Stimulated activated CD8-positive, alpha-beta memory T cell treated with anti-CD3 and anti-CD28 coated beads, Interleukin-7, amount 100 ng/mL, for 24 hours (primary cell): Measurements from ENCODE around the gene CTBP2.

Source experiments
- DNase-seq: peaks from one replicate; pipeline ENCODE4 v3.0.0-alpha.2; 2020; ENCODE audit warnings: low read depth

The CTBP2 gene

DNA sequence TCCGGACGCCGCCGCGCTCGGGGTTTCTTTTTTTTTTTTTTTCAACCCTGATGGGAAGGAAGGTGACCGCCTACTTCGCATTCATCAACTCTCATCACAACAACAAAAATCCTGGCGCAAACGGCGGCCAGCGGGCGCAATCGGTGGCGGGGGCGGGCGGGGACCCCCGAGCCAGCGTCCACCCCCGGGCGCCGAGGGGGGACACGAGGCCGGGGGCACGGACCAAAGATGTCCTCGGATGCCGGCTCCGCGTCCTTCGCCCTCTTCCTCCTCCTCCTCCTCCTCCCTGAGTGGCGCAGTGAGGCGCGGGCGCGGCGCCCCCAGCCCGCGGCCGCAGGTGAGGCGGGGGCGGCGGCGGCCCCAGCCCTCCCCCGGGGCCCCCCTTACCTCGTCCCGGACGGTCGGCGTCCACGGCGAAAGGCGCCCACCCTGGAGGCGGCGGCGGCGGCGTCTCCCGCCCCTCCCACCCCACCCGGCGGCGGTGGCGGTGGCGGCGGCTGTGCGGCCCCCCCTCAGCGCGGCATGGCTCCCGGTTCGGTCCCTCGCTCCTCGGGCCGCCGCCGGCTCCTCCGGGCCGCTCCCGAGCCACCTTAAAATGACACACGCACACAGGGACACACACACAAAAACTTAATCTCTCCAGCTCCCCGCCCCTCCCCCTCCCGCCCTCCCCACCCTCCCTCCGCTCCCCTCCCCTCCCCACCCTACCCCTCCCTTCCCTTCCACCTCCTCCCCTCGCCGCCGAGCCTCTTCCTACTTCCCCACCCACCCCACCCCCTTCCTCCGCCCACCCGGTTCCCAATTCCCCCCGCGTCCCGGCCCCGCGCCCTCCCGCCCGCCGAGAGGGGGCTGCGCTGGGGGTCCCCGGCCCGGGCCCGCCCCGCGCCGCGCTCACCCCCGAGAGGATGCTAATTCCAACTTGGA lies at the start of gene CTBP2:
Gene CTBP2 (minus strand): TSS at position 632 of the 924 bp plus-strand sequence.
- no peak for DNase-seq

DNA sequence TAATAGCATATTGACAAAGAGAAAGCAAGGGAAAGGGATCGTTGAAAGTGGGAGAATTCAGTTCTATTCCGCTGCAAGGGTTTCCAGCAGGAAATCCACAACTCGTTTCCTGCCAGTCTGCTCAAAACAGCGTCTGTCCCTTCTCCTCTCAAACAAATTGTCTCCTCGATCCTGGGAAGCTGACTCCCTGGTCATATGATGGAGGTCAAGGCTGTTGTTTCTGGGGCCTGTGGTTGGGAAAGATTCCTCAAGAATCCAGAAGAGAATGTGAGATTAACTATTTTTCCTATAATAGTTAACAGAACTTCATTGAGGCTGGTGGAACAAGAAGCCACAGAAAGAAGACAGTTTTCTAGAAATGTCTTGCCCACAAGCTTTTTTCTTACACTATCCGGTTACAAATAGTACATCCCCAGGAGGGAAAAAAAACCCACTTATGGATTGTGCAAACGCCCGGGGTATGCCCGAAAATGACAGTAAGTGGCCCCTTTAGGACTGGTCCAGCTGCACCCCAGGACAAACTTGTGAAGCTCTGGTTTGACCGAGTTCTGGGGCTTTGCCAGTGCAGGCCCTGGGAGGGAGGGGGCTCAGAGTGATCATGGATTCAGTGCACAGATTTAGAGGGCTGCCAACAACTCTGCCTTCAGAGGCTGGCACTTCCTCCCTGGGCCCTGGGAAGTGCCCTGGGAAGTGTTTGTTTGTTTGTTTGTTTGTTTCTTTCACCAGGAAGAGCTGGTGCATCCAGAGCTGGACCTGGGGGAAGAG lies 49.4 kb upstream of the CTBP2 start:
- no peak for DNase-seq

GRCh38 chr10:125208854-125209565 lies 48.6 kb upstream of the CTBP2 start:
- no peak for DNase-seq

DNA sequence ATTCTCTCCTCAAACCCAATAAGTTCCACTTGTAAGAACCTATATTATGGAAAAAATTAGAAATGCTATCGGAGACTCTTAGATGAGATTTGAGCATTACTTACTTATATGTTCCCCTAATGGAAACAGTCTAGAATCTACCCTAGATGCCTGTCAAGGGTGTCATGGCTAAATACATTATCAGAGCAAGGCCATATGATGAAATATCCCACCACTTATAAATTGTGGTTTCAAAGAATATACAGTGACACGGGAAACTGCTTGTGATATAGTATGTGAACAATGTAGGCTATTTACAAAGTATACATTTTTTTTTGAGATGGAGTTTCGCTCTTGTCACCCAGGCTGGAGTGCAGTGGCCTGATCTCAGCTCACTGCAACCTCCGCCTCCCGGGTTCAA lies 46.3 kb upstream of the CTBP2 start:
- DNase-seq = no peak

- DNase-seq = no peak
Measured at GRCh38 chr10:125205431-125205830, 45.1 kb upstream of the CTBP2 start.

DNA sequence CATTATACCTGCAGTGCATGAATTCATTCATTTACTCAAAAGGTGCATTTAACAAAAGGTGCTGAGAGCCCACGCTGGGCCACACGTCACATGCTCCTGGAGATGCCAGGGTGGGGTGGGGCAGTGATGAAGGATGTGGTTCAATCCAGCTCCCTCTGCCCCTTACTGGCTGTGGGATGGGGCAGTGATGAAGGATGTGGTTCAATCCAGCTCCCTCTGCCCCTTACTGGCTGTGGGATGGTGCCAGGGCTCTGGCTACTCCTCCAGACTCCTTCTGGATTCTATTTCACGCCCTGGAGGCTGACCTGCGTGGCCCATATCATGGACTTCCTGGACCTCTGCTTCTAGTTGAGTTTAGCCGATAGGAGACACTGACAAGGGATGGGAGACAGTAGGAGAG lies 44.0 kb upstream of the CTBP2 start:
- no peak for DNase-seq

GRCh38 chr10:125203186-125203800 lies 42.9 kb upstream of the CTBP2 start:
- no peak for DNase-seq

DNA sequence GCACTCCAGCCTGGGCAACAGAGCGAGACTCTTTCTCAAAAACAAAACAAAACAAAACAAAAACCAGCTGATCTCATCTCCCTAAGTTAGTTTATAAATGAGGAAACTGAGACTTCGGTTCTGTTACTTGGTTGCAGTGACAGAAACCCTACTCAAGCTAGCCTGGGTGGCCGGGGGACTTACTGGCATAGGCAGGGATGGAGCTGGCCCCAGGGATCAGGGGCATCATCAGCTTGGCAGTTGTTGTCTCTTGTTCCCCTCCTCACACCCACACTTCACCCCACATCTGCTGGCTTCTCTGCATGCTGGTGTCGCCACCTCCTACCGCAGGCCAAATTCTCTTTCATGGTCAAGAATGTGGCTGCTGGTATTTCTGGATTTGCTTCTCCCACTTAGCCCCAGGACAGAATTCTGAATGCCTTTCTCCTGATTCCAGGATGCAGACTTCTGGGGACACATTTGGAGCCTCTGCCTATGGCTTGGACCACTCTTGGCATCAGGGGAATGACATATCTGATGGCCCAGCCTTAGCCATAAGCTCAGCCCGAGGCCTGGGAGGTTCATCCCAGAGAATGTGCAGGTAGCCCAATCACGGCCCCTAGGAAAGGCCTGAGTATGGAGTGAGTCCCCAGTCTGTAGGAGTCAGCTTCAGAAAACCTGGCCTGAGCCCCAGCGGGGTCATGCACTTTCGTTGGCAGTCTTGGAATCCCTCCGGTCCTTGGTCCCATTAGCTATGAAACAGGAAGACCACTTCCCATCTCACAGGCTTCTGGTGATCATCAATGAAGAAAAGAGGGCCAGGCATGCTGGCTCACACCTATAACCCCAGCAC lies 41.6 kb upstream of the CTBP2 start:
- DNase-seq = no peak

GRCh38 chr10:125201108-125201524 lies 40.8 kb upstream of the CTBP2 start:
- DNase-seq = no peak

- DNase-seq = no peak
Measured at GRCh38 chr10:125200396-125200795, 40.0 kb upstream of the CTBP2 start.

DNA sequence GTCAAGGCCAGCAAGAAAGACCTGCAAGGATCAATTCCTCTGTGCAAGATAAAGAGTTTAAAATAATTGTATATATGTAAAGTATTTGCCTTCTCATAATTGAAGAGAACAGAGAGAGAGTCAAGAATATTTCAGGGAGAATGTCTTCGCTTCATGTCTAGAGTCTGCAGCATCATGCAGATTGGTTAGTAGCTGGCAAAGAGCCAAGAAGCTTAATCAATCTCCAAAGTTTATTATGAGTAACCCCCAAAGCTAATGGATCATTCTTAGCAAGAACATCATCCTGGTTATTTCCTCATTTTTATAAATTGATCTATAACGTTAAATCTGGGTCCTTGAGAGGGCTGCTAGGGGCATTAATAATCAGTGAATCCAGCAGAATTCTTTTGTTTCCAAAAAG lies 38.9 kb upstream of the CTBP2 start:
- no peak for DNase-seq

DNA sequence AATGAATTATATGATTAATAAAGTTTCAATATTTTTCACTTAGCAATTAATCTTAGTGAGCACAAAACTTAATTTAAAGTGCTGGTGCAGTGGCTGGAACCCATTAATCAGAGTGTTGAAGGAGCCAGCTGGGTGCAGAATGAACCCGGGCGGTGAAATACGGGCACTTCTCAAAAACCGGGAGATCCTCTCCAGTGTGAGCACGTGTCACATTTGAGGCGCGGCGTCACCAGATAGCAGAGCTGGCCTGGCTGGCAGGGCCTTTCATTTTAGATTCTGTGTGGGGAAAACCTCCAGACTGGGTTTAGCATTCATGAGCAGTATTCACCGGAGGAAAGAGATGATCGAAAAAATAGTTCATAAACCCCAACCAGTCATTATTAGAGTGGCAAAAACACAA lies 34.5 kb upstream of the CTBP2 start:
- DNase-seq = no peak

DNA sequence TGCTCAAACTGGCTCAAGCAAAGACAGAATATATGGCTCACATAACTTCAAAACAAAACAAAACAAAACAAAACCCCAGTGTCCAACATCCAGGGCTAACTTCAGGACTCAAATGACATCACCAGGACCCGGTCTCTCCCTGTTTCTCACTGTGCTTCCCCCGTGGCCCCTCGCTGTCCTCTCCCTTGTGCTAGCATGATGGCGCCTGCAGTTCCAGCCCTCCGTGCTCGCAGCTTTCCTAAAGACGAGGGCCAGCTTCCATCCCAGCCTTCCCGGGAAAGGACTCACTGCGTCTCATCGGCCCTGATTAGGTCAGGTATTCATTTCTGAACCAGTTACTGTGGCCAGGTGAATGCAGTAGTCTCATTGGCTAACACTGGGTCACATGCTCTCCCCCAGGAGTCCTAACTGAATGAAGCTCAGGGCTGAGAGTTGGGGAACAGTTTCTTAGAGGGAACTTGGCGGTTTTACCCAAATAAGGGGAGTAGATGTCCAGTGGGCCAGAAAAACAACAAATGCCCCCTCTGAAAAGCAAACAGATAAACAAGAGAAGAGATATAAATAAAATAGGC lies 33.0 kb upstream of the CTBP2 start:
- DNase-seq = no peak

DNA sequence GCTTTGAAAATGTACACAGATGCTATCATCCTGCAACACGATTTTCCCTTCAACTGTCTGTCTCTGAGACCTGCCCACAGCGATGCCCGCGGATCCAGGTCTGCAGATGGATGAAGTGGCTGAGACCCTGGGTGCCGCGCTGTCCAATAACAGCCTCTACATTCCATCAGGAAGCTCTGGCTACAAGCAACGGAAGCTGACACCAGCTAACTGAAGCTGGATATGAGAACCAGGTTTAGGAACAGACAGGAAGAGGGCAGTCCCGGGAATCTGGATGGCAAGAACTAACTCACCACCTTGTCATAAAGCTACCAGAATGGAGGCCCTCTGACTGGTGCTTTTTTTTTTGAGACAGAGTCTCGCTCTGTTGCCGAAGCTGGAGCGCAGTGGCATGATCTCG lies 32.3 kb upstream of the CTBP2 start:
- no peak for DNase-seq

GRCh38 chr10:125192005-125192404 lies 31.6 kb upstream of the CTBP2 start:
- no peak for DNase-seq

GRCh38 chr10:125190946-125191345 lies 30.6 kb upstream of the CTBP2 start:
- DNase-seq = no peak

GRCh38 chr10:125190414-125190813 lies 30.1 kb upstream of the CTBP2 start:
- no peak for DNase-seq

DNA sequence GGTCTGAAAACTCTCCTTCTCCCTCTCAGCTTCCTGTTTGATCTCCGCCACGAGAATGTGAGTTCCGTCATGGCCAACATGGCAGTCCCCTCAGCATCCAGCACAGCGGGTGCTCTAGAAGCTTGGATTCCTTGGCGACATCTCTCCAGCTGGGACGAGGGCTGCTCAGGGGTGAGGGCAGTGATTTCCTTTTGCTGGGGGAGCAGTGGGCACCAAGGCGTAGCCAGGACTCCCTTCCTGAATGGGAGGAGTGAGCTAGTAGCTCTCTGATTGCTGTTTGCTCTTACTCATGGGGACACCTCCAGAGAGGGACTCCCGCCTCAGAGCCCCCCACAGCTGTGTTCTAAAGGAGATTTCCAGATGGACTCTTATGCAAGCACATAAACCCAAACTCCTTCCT lies 28.8 kb upstream of the CTBP2 start:
- no peak for DNase-seq

DNA sequence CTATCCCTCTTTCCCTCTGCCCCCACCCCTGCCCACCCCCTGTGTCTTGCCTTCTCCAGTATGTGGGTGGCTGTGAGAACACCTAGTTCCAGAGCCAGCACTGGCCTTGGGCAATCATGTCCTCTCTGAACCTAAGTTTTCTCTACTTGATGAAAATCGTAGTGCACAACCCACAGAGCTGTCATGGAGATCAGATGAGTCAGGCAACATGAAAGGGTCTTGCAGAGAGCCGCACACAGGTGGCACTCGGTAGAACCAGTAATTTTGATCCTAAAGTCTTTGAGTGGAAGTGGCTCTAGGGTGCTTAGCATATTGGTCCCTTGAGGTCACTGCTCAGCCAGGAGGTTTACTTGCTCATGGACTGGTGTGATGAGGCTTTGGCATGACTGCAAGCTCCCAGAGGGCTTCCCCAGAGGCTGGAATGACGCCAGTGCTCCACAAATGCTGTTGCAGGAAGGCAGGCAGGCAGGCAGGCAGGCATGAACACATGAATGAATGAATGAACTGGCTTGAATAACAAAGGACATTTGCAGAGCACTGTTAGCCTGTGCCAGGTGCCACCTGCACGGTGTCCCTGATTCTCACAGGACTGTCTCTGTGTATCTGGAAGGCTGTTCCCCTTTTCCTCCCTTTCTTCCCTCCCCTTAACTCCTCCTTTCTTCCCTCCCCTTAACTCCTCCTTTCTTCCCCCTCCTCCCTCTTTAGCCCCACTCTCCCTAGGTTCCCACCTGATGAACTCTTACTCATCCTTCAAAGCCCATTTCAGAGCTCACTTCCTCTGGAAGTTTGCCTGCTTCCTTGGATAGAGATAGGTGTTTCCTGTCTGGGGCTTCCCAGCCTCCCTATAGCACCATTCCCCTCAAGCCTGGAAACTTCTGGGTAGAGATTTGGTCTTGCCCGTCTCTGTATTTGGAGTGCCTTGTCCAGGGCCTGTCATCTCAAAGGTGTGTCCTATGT lies 27.2 kb upstream of the CTBP2 start:
- DNase-seq = no peak
